ENCODE results near the gene NTM.

GRCh38 chr11:131353766-131354165 lies 16.6 kb upstream of the NTM start:
- TF ChIP-seq CTCF (IDR thresholded peaks at IDR 0.05 in 8 of 11, conservative IDR thresholded peaks at IDR 0.05 in 3 of 11) (no peak), POLR2AphosphoS5 (IDR thresholded peaks at IDR 0.05) (no peak), POLR2A (IDR thresholded peaks at IDR 0.05) (no peak)

Data from spleen (tissue), 7 donors.